Measurements from ENCODE around the gene ABCD3.
A peak's percentile ranks its signal among the peaks of the same experiment; 100 is the strongest.
"Not testable (repeated sequence)": the region's sequence is repeated elsewhere in the genome, so short reads cannot be mapped to it uniquely, and the experiment has no call there.

ABCD3 gene

GRCh38 chr1:94417978-94418663, at the start of gene ABCD3:
TSS of gene ABCD3 (plus strand) at chr1:94418389. CDS start at chr1:94418479, 90 bp downstream.
- peak; percentile 97 for DNase-seq (ENCODE audit: low read depth)

GRCh38 chr1:94372771-94373170, 45.4 kb upstream of the ABCD3 start:
- DNase-seq (ENCODE audit: low read depth): not testable (repeated sequence)

GRCh38 chr1:94373311-94373710, 44.9 kb upstream of the ABCD3 start:
- not testable (repeated sequence) for DNase-seq (ENCODE audit: low read depth)

GRCh38 chr1:94375666-94376065, 42.5 kb upstream of the ABCD3 start:
- not testable (repeated sequence) for DNase-seq (ENCODE audit: low read depth)

- DNase-seq (ENCODE audit: low read depth): not testable (repeated sequence)
Observed at GRCh38 chr1:94378493-94378892, 39.7 kb upstream of the ABCD3 start.

GRCh38 chr1:94379615-94380014, 38.6 kb upstream of the ABCD3 start:
- DNase-seq (ENCODE audit: low read depth): no peak

- DNase-seq (ENCODE audit: low read depth): no peak
Observed at GRCh38 chr1:94382201-94382600, 36.0 kb upstream of the ABCD3 start.

GRCh38 chr1:94383966-94384408, 34.2 kb upstream of the ABCD3 start:
- DNase-seq (ENCODE audit: low read depth): no peak

GRCh38 chr1:94384485-94385265, 33.5 kb upstream of the ABCD3 start:
- DNase-seq (ENCODE audit: low read depth): no peak

GRCh38 chr1:94385308-94385929, 32.8 kb upstream of the ABCD3 start:
- DNase-seq (ENCODE audit: low read depth): no peak

GRCh38 chr1:94389298-94389697, 28.9 kb upstream of the ABCD3 start:
- DNase-seq (ENCODE audit: low read depth): no peak

- no peak for DNase-seq (ENCODE audit: low read depth)
Observed at GRCh38 chr1:94394247-94394646, 23.9 kb upstream of the ABCD3 start.

GRCh38 chr1:94395231-94395630, 23.0 kb upstream of the ABCD3 start:
- no peak for DNase-seq (ENCODE audit: low read depth)

- DNase-seq (ENCODE audit: low read depth): no peak
Observed at GRCh38 chr1:94395748-94396309, 22.4 kb upstream of the ABCD3 start.

- no peak for DNase-seq (ENCODE audit: low read depth)
Observed at GRCh38 chr1:94396356-94397010, 21.7 kb upstream of the ABCD3 start.

- DNase-seq (ENCODE audit: low read depth): no peak
Observed at GRCh38 chr1:94398356-94398755, 19.8 kb upstream of the ABCD3 start.

GRCh38 chr1:94399453-94399852, 18.7 kb upstream of the ABCD3 start:
- no peak for DNase-seq (ENCODE audit: low read depth)

- no peak for DNase-seq (ENCODE audit: low read depth)
Observed at GRCh38 chr1:94401206-94401605, 17.0 kb upstream of the ABCD3 start.

- no peak for DNase-seq (ENCODE audit: low read depth)
Observed at GRCh38 chr1:94406446-94406845, 11.7 kb upstream of the ABCD3 start.

- DNase-seq (ENCODE audit: low read depth): no peak
Observed at GRCh38 chr1:94408104-94408830, 9.9 kb upstream of the ABCD3 start.

- DNase-seq (ENCODE audit: low read depth): no peak
Observed at GRCh38 chr1:94411237-94411636, 7.0 kb upstream of the ABCD3 start.

Measured in activated T-helper 1 cell treated with Interleukin-2 at 50 U/mL for 16 hours (primary cell).